HepG2 (cell line): Measurements from ENCODE around the gene XIAP. TPM values are rescaled to one million over a fixed set of nuclear protein-coding genes. Genes with fewer than 3 reads are reported as not detected.

Source experiments
- ASH2L ChIP-seq: fragments of 300-600, 200-600 bp; sonication (generic); IDR thresholded peaks from 2 replicates; pipeline ENCODE4 v1.7.0; 2017; ENCODE audit warnings: low read depth, mild to moderate bottlenecking, moderate library complexity, mixed read lengths, low read length; ENCODE audit not compliant: insufficient read length
- CENPBD1 ChIP-seq: sonication (generic); formaldehyde crosslinking; IDR thresholded peaks from 2 replicates; pipeline ENCODE4 v1.8.0; 2022; ENCODE audit warnings: missing genetic modification reagents, low read depth, mild to moderate bottlenecking, borderline replicate concordance
- ZNF142 ChIP-seq: sonication (generic); formaldehyde crosslinking; IDR thresholded peaks from 2 replicates; pipeline ENCODE4 v1.4.0; 2020; ENCODE audit warnings: missing genetic modification reagents
- ZNF512 ChIP-seq: sonication (generic); formaldehyde crosslinking; IDR thresholded peaks from 2 replicates; pipeline ENCODE4 v1.4.0; 2020; ENCODE audit warnings: mild to moderate bottlenecking, missing genetic modification reagents
- ZNF749 ChIP-seq: sonication (generic); formaldehyde crosslinking; IDR thresholded peaks from 2 replicates; pipeline ENCODE4 v1.8.0; 2022; ENCODE audit warnings: mild to moderate bottlenecking, missing genetic modification reagents, moderate library complexity, borderline replicate concordance
- polyA plus RNA-seq, 8 experiments: library from polyadenylated mRNA; depleted of rRNA in 3 of 8; stranded (reverse) in 7 of 8; unstranded in 1 of 8; fragments of >200 nt; fragmentation: Illumina TruSeq in 4 of 8; extraction: Trizol in 4 of 8; gene quantifications; 2 replicates each; pipeline versions ENCODE4 v1.2.1 to v1.2.3, GENCODE V29; 2011 to 2016; ENCODE audit warnings: low read depth in 4 of 8, missing spikeins in 1 of 8, mixed read lengths in 1 of 8; ENCODE audit not compliant: insufficient read depth in 1 of 8
- total RNA-seq, 5 experiments: library from RNA; depleted of rRNA; stranded (reverse); fragments of >200 nt; fragmentation: Illumina TruSeq; extraction: Trizol; gene quantifications; 2 replicates each; pipeline ENCODE4 v1.2.3, GENCODE V29; 2016; ENCODE audit warnings: low read depth in 1 of 5

Gene XIAP
- total and polyA plus RNA-seq, 2 of the 13 experiments (the other 11 are each of a cell fraction or from before 2014, with no cell fraction given): 12.9 to 29.5 TPM

GRCh38 chrX:123834116-123834515, 25.7 kb upstream of the XIAP start (continued):
- TF ChIP-seq ZNF142 (no peak), CENPBD1 (no peak), ZNF749 (CRISPR knock-in tag) (no peak), ZNF512 (CRISPR knock-in tag) (no peak), ASH2L (no peak)
